AG04449 (cell line): ENCODE results near the gene LDLRAD4.

Source experiments
- CTCF ChIA-PET: fragments of 350-600 bp; formaldehyde crosslinking; extraction: SDS; loops from one replicate; lab custom pipeline; 2021; ENCODE audit warnings: antibody characterized with exemption; lab: Yijun Ruan, JAX
- POLR2A ChIA-PET: fragments of 400-600, 350-600 bp; formaldehyde crosslinking; extraction: SDS; loops from one replicate; lab custom pipeline; 2020; ENCODE audit warnings: antibody characterized with exemption, inconsistent platforms; lab: Yijun Ruan, JAX
- DNase-seq: peaks from one replicate; pipeline ENCODE4 v3.0.0-alpha.2; 2010; ENCODE audit warnings: low read depth, low spot score
- H3K4me3 ChIP-seq: 2 replicates; pipeline ENCODE4 v1.5.1; 2011; ENCODE audit warnings: low read depth, mild to moderate bottlenecking, control low read depth, low read length
- CTCF ChIP-seq: IDR thresholded peaks from one replicate; pipeline ENCODE4 v1.5.1; 2011; ENCODE audit warnings: mild to moderate bottlenecking, moderate library complexity, low read length, control low read depth, inconsistent platforms; ENCODE audit not compliant: insufficient read depth; ENCODE audit errors: missing control alignments

LDLRAD4 gene

GRCh38 chr18:13558790-13559189, 340.2 kb downstream of the LDLRAD4 start:
- ChIA-PET CTCF (interaction anchor here (1.4 to 2.1 kb wide), 3 partner anchors 70 to 74 kb away, joined by 5 to 11 read pairs (median 9); no protein-coding TSS in a partner anchor), POLR2A (no interaction called here)

GRCh38 chr18:13559754-13560153, 341.2 kb downstream of the LDLRAD4 start:
- no peak for TF ChIP-seq CTCF
- no peak for DNase-seq
- ChIA-PET CTCF (interaction anchor here (1.4 kb wide), 1 partner anchor 70 kb away, joined by 5 read pairs; no protein-coding TSS in a partner anchor), POLR2A (no interaction called here)
- H3K4me3 ChIP-seq: no peak overlapping the region

More at GRCh38 chr18:13558790-13559189, 340.2 kb downstream of the LDLRAD4 start:
- TF ChIP-seq CTCF: no peak
- no peak for DNase-seq
- H3K4me3 ChIP-seq: no peak overlapping the region

GRCh38 chr18:13560306-13560705, 341.7 kb downstream of the LDLRAD4 start:
- no peak for DNase-seq
- no peak overlapping the region for H3K4me3 ChIP-seq
- ChIA-PET POLR2A (no interaction called here), CTCF (interaction anchor here (1.0 to 1.4 kb wide), 3 partner anchors 11 to 70 kb away, joined by 3 to 5 read pairs (median 3); no protein-coding TSS in a partner anchor)
- TF ChIP-seq CTCF: no peak

- ChIA-PET POLR2A (no interaction called here), CTCF (no interaction called here)
- no peak for TF ChIP-seq CTCF
- H3K4me3 ChIP-seq: no peak overlapping the region
- DNase-seq: no peak
These were observed 344.0 kb downstream of the LDLRAD4 start for GRCh38 chr18:13562494-13563029.

GRCh38 chr18:13563390-13563805, 344.8 kb downstream of the LDLRAD4 start:
- H3K4me3 ChIP-seq: no peak overlapping the region
- no peak for TF ChIP-seq CTCF
- ChIA-PET CTCF (no interaction called here), POLR2A (no interaction called here)
- no peak for DNase-seq

- CTCF ChIA-PET: no interaction called here
- TF ChIP-seq CTCF: no peak
- DNase-seq: no peak
- POLR2A ChIA-PET: no interaction called here
- H3K4me3 ChIP-seq: no peak overlapping the region
These were observed 346.0 kb downstream of the LDLRAD4 start for GRCh38 chr18:13564579-13564978.
